Omental fat pad (tissue), 4 donors: ENCODE data around the gene MZT1. TPM values are rescaled to one million over a fixed set of nuclear protein-coding genes. Genes with fewer than 3 reads are reported as not detected.

Experiments
- ATAC-seq: fragments of 150-250 bp; one replicate; pipeline ENCODE4 v1.9.1; 2016; ENCODE audit warnings: mild to moderate bottlenecking, moderate library complexity; ENCODE audit not compliant: low FRiP score
- DNase-seq: peaks from one replicate; pipeline ENCODE4 v3.0.0-alpha.2; 2019; ENCODE audit warnings: low spot score
- CTCF ChIP-seq, 3 donors: fragments of 450-650 bp; IDR thresholded peaks; one replicate each; pipeline ENCODE4 v1.5.1; 2016 to 2017; ENCODE audit warnings: antibody characterized with exemption in 3 of 3, mild to moderate bottlenecking in 3 of 3, moderate library complexity in 2 of 3
- total RNA-seq, 4 donors: library from RNA; depleted of rRNA; stranded (reverse); fragments of >200 nt; gene quantifications; one replicate each; pipeline ENCODE4 v1.1.0, GENCODE V29; 2016

MZT1 gene
- total RNA-seq, 4 donors from 2014 or later: 4.2 to 5.8 (median 5.2) TPM

GRCh38 chr13:72716776-72717175 is 10.7 kb downstream of the MZT1 start:
- ATAC-seq (no peak), DNase-seq (no peak)
- no peak for TF ChIP-seq CTCF (IDR thresholded peaks at IDR 0.05)

- no peak for ATAC-seq
- no peak for TF ChIP-seq CTCF (IDR thresholded peaks at IDR 0.05)
- no peak for DNase-seq
Measured at GRCh38 chr13:72700509-72700908, 26.9 kb downstream of the MZT1 start.

- DNase-seq (no peak), ATAC-seq (no peak)
- TF ChIP-seq CTCF (IDR thresholded peaks at IDR 0.05): no peak
Measured at GRCh38 chr13:72698164-72698563, 29.3 kb downstream of the MZT1 start.

GRCh38 chr13:72696579-72696978 is 30.9 kb downstream of the MZT1 start:
- DNase-seq (no peak), ATAC-seq (no peak)
- TF ChIP-seq CTCF (IDR thresholded peaks at IDR 0.05): no peak

- ATAC-seq: no peak
- no peak for TF ChIP-seq CTCF (IDR thresholded peaks at IDR 0.05)
Measured at GRCh38 chr13:72694314-72694713, 33.1 kb downstream of the MZT1 start.

GRCh38 chr13:72693832-72694231 is 33.6 kb downstream of the MZT1 start:
- DNase-seq (no peak), ATAC-seq (no peak)
- TF ChIP-seq CTCF (IDR thresholded peaks at IDR 0.05): no peak

More at GRCh38 chr13:72694314-72694713, 33.1 kb downstream of the MZT1 start:
- no peak for DNase-seq

GRCh38 chr13:72692884-72693514 is 34.4 kb downstream of the MZT1 start:
- DNase-seq (no peak), ATAC-seq (no peak)
- TF ChIP-seq CTCF (IDR thresholded peaks at IDR 0.05): no peak
